ENCODE data around the gene CFAP97. TPM values are rescaled to one million over a fixed set of nuclear protein-coding genes. Genes with fewer than 3 reads are reported as not detected.
A peak's percentile ranks its signal among the peaks of the same experiment; 100 is the strongest.
"Not testable (repeated sequence)": the region's sequence is repeated elsewhere in the genome, so short reads cannot be mapped to it uniquely, and the experiment has no call there.

The CFAP97 gene
- total RNA-seq, 1 donor from 2014 or later, result 53.1 TPM

DNA sequence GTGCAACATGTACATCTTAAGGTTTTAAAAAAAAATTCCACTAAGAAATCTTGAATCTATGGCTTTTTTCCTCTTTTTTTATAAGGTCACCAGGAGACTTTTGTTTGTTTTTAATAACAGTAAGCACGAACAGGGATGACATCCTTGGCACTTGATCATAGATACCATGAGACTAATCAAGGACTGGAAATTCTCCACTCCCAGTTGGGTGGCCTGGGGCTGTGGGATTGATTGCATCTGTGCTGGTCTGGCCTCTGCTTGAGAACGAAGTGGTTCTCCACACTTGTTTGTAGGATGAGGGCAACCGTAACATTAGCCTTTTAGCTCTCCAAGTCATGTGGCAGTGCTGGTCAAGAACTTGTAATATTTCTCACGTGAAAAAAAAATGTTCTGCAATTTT lies 41.0 kb upstream of the CFAP97 start:
- H3K36me3 Mint-ChIP-seq (ENCODE audit: low read depth), result peaks cover 5% of the 10 kb centered on the region
- peaks cover 69% of the 10 kb centered on the region for H3K4me1 Mint-ChIP-seq (ENCODE audit: low read depth)
- peak overlapping the region; percentile 75 for H3K27ac Mint-ChIP-seq (ENCODE audit: unreplicated experiment)
- no peaks in the 10 kb centered on the region for H3K27me3 Mint-ChIP-seq (ENCODE audit: low read depth)
- TF ChIP-seq, protein P1, sequence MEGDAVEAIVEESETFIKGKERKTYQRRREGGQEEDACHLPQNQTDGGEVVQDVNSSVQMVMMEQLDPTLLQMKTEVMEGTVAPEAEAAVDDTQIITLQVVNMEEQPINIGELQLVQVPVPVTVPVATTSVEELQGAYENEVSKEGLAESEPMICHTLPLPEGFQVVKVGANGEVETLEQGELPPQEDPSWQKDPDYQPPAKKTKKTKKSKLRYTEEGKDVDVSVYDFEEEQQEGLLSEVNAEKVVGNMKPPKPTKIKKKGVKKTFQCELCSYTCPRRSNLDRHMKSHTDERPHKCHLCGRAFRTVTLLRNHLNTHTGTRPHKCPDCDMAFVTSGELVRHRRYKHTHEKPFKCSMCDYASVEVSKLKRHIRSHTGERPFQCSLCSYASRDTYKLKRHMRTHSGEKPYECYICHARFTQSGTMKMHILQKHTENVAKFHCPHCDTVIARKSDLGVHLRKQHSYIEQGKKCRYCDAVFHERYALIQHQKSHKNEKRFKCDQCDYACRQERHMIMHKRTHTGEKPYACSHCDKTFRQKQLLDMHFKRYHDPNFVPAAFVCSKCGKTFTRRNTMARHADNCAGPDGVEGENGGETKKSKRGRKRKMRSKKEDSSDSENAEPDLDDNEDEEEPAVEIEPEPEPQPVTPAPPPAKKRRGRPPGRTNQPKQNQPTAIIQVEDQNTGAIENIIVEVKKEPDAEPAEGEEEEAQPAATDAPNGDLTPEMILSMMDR (IDR thresholded peaks at IDR 0.05), result no peak
- H3K4me3 Mint-ChIP-seq (ENCODE audit: unreplicated experiment), result no peak overlapping the region
- H3K9me3 Mint-ChIP-seq (ENCODE audit: low read depth), result no peaks in the 10 kb centered on the region
- DNase-seq (ENCODE audit: low spot score), result no peak

DNA sequence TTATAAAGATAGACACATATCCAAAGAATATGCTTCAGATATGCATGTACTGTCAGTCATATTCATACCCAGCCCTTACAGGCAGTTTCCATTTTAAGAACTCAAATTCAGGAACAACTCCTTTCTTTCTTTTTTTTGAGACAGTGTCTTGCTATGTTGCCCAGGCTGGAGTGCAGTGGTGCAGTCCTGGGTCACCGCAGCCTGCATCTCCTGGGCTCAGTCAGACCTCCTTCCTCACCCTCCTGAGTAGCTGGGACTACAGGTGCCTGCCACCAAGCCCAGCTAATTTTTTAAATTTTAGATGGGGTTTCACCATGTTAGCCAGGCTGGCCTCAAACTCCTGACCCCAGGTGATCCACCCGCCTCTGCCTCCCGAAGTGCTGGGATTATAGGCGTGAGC lies 40.1 kb upstream of the CFAP97 start:
- peak overlapping the region; percentile 85 for H3K27ac Mint-ChIP-seq (ENCODE audit: unreplicated experiment)
- peaks cover 3% of the 10 kb centered on the region for H3K36me3 Mint-ChIP-seq (ENCODE audit: low read depth)

GRCh38 chr4:185242749-185243533 lies 39.1 kb upstream of the CFAP97 start:
- Mint-ChIP-seq H3K27me3 (ENCODE audit: low read depth) (no peaks in the 10 kb centered on the region), H3K36me3 (ENCODE audit: low read depth) (peaks cover 2% of the 10 kb centered on the region), H3K27ac (ENCODE audit: unreplicated experiment) (peak overlapping the region; percentile 92), H3K4me3 (ENCODE audit: unreplicated experiment) (no peak overlapping the region), H3K4me1 (ENCODE audit: low read depth) (peaks cover 75% of the 10 kb centered on the region), H3K9me3 (ENCODE audit: low read depth) (no peaks in the 10 kb centered on the region)
- TF ChIP-seq, protein P1 (IDR thresholded peaks at IDR 0.05), result no peak
- DNase-seq (ENCODE audit: low spot score), result no peak

More for the DNA sequence above, 40.1 kb upstream of the CFAP97 start:
- no peaks in the 10 kb centered on the region for H3K27me3 Mint-ChIP-seq (ENCODE audit: low read depth)
- TF ChIP-seq, protein P1 (IDR thresholded peaks at IDR 0.05), result no peak
- H3K4me3 Mint-ChIP-seq (ENCODE audit: unreplicated experiment), result no peak overlapping the region
- H3K9me3 Mint-ChIP-seq (ENCODE audit: low read depth), result no peaks in the 10 kb centered on the region
- peaks cover 69% of the 10 kb centered on the region for H3K4me1 Mint-ChIP-seq (ENCODE audit: low read depth)
- DNase-seq (ENCODE audit: low spot score), result no peak

DNA sequence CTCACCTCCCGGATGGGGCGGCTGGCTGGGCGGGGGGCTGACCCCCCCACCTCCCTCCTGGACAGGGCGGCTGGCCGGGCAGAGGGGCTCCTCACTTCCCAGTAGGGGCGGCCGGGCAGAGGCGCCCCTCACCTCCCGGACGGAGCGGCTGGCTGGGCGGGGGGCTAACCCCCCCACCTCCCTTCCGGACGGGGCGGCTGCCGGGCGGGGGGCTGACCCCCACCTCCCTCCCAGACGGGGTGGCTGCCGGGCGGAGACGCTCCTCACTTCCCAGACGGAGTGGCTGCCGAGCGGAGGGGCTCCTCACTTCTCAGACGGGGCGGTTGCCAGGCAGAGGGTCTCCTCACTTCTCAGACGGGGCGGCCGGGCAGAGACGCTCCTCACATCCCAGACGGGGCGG lies 36.7 kb upstream of the CFAP97 start:
- H3K4me3 Mint-ChIP-seq (ENCODE audit: unreplicated experiment); H3K36me3 Mint-ChIP-seq (ENCODE audit: low read depth); H3K27ac Mint-ChIP-seq (ENCODE audit: unreplicated experiment); H3K27me3 Mint-ChIP-seq (ENCODE audit: low read depth); H3K9me3 Mint-ChIP-seq (ENCODE audit: low read depth); DNase-seq (ENCODE audit: low spot score): not testable (repeated sequence)
- peaks cover 75% of the 10 kb centered on the region for H3K4me1 Mint-ChIP-seq (ENCODE audit: low read depth)

DNA sequence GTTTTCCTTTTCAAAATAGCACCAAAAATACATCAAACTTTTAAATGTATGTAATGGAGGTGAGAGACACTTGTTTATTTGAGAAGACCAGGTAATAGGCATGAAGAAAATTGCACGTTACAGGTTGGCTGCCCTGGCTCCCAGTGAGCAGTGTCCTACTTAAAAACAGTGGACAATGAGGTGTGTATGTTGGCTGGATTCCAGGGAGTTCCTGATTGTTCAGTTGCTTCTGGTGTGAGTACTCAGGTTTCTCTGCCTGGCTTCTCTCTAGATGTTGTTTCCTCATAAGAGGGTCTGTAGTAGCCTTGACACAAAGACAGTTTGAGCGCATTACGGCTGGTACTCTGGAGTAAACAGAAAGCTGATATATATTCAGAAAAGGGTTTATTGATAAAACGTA lies 35.0 kb upstream of the CFAP97 start:
- H3K27ac Mint-ChIP-seq (ENCODE audit: unreplicated experiment), result peak overlapping the region; percentile 74
- TF ChIP-seq, protein P1 (IDR thresholded peaks at IDR 0.05), result no peak
- H3K4me1 Mint-ChIP-seq (ENCODE audit: low read depth), result peaks cover 66% of the 10 kb centered on the region
- H3K27me3 Mint-ChIP-seq (ENCODE audit: low read depth), result no peaks in the 10 kb centered on the region
- H3K4me3 Mint-ChIP-seq (ENCODE audit: unreplicated experiment), result no peak overlapping the region
- H3K36me3 Mint-ChIP-seq (ENCODE audit: low read depth), result no peaks in the 10 kb centered on the region
- no peaks in the 10 kb centered on the region for H3K9me3 Mint-ChIP-seq (ENCODE audit: low read depth)
- DNase-seq (ENCODE audit: low spot score), result no peak

DNA sequence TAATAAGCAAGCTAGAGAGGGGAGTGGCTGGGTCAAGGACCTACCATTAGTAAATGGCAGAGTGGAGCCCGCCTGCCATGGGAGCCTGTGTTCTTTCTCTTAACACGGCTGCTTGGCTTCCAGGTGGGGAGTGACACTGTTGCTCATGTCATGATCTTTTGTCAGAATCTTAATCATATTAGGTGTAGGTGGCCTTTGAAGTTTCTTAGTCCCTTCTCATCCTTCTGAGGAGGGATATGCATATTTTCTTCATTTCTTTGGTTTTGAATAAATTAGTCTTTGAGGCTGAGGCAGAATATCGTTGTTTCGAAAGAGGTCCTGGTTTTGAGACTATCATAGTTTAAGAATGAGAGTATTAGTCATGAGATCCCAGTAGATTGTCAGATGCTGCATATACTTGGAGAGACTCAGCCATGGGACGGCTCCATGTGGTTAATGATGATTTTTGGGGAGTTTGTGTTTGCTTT lies 34.4 kb upstream of the CFAP97 start:
- Mint-ChIP-seq H3K4me3 (ENCODE audit: unreplicated experiment) (no peak overlapping the region), H3K9me3 (ENCODE audit: low read depth) (no peaks in the 10 kb centered on the region), H3K27me3 (ENCODE audit: low read depth) (no peaks in the 10 kb centered on the region), H3K27ac (ENCODE audit: unreplicated experiment) (peak overlapping the region; percentile 74), H3K4me1 (ENCODE audit: low read depth) (peaks cover 61% of the 10 kb centered on the region), H3K36me3 (ENCODE audit: low read depth) (no peaks in the 10 kb centered on the region)
- no peak for DNase-seq (ENCODE audit: low spot score)
- TF ChIP-seq, protein P1 (IDR thresholded peaks at IDR 0.05), result no peak
